NCI-H128 (cell line): ENCODE data around the gene RRP8.

Experiments used
- DNase-seq: peaks from one replicate; lab custom pipeline; 2025; ENCODE audit not compliant: unreplicated experiment; lab: John Stamatoyannopoulos, UW

RRP8 gene

GRCh38 chr11:6603287-6604080, at the start of gene RRP8, which contains the start of gene ILK:
RRP8 (minus strand) TSS chr11:6603616; CDS start chr11:6603502, 114 bp downstream.
ILK (plus strand) TSS chr11:6603774; CDS start chr11:6604272, 498 bp downstream.
- DNase-seq: peak; percentile 72

DNA sequence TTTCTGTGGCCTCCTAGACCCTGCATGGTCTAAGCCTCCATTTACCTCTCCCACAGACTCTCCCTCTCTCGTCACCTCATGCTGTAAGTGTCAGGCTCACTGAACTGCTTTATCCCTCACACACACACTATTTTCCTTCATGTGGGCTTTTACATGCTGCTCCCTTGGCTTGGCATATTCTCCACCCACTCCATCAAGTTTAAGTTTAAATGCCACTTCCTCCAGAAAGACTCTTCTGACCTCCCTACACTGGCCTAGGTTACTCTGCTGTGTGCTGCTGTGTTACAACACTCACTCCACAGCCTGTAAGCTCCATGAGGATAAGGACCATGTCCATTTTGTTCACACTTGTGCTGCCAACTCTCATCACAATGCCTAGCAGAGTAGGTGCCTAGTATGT, 49.7 kb upstream of the RRP8 start:
- DNase-seq: no peak

DNA sequence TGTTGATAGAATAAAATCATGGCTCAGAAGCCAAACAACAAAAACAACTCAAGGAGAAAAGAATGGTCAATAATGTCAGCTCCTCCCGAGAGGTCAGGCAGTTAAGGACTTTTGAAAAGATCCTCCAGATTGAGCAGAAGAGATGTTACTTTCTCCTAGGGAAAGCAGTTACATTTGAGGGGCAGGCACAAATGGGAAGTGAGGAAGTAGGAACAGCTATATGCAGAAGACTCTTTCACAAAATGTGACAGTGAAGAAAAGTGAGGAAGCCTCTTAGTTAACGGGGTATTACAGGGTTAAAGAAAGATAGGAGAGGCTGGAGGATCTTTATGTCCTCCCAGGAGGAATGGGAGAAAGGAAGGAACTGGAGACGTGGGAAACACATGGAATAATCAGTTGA, 48.8 kb upstream of the RRP8 start:
- DNase-seq: no peak

GRCh38 chr11:6650980-6651379, 47.6 kb upstream of the RRP8 start:
- no peak for DNase-seq

GRCh38 chr11:6650104-6650503, 46.7 kb upstream of the RRP8 start:
- DNase-seq: no peak

DNA sequence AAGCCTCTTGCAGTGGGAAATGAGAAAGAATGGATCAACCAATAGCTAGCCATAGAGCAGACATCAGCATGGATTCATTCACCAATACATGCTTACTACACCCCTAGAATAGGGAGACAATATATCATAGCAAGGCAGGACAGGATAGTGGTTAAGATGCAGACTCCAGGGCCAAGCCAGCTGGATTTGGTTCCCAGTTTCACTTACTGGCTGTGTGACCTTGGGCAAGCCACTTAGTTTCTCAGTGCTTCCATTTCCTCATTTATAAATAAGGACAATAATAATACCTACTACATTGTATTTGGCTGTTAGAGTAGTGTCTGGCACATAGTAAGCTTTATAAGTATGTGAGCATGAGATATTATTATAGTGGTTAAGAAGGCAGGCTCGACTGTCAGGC, 45.1 kb upstream of the RRP8 start:
- no peak for DNase-seq

GRCh38 chr11:6647836-6648235, 44.4 kb upstream of the RRP8 start:
- DNase-seq: no peak

GRCh38 chr11:6646918-6647679, 43.7 kb upstream of the RRP8 start:
- no peak for DNase-seq

- DNase-seq: no peak
Observed at GRCh38 chr11:6646576-6646917, 43.1 kb upstream of the RRP8 start.

DNA sequence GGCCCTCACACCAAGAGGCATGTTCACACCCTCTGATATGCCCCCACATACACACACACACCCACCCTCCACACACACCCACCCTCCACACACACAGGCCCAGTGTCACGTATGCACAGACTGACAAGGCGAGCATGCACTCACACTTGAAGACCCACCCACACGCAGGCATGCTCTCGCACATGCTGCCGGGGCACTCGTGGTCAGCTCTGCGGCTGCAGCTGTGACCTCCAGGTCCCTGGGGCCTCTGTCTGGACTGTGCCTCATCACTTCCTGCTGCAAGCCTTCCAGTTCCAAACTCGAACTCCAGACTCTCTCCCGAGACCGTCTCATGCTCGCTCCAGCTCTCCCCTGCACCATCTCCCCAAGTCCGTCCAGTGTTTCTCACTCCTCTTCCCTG, 42.7 kb upstream of the RRP8 start:
- no peak for DNase-seq

- no peak for DNase-seq
Observed at GRCh38 chr11:6642957-6643356, 39.5 kb upstream of the RRP8 start.

DNA sequence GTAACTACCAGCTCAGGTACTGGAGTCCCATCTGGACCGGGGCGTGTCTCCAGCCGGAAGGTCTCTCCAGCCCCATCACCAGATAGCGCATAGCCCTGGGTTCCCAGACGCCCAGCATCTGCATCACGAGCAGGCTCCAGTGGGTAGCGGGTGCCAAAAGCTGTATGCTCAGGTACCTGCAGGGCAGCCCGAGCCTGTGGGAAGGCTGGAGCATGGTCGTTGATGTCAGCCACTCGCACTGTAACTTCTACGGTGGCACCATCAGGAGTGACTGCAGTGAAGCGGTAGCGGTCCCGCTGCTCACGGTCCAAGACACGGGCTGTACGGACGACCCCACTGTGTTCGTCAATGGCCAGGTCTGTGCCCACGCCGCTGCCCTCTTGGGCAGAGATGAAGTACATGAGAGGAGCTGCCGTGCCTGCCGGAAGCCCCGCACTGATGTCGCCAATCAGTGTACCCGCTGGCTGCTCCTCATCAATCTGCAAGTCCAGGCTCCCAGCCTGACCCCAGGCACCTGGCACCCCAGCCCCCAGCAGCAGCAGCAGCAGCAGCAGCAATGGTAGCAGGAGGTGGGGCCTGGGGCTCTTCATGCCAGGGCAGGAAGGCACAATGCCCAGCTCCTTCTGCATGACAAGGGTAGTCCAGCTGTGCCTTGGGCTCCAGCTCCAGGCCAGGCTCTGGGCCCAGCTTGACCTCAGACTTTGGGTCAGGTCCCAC, 37.7 kb upstream of the RRP8 start:
- DNase-seq: no peak

GRCh38 chr11:6640036-6640984, 36.9 kb upstream of the RRP8 start:
- DNase-seq: no peak

DNA sequence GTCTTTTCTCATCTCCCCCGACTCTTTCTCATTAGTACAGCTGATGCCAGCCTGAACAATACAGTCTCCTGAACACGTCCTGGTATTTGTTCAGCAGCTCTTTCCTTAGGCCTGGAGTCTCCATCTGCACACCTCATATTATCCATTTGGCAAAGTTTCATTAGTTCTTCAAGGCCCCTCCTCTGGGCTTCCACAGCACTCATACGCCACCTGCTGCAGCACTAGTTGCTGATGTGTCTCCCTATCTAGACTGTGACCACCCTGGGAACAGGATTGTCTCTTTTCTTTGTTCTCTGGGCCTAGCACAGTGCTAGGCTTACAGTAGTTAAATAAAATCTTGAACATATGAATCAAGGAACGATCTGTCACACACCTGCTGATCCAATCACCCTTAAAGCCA, 35.0 kb upstream of the RRP8 start:
- DNase-seq: no peak

- DNase-seq: no peak
Observed at GRCh38 chr11:6637871-6638270, 34.5 kb upstream of the RRP8 start.

DNA sequence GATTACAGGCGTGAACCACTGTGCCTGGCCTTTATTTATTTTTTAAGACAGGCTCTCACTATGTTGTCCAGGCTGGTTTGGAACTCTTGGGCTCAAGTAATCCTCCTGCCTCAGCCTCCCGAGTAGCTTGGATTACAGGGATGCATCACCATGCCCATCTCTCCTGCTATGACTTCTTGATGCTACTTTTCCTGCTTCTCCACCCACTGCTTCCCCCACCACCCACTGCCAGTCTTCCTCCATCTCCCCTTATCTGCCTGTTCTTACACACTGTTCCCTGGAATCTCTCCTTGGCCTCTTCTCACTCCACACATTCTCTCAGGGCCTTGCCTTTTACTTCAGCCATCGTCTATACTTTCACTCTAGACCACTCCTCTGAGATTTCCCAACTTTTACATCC, 33.1 kb upstream of the RRP8 start:
- no peak for DNase-seq

GRCh38 chr11:6635082-6635932, 31.9 kb upstream of the RRP8 start:
- no peak for DNase-seq

DNA sequence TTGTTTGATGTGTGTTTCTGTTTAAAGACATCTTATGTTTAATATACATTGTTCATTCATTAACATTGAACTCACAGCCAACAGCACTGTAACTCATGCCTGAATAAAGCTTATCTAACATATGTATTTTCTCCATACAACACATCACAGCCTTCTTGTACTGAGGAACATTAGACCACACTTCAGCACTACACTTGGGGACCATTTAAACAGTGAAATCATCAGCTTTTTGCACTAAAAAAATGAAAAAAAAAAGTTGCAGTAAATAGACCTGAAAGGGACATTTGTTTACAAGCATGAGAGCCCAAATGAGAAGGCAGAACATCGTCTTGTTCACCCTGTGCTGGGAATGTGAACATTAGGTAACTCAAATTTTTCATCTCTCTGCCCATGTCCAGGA, 31.1 kb upstream of the RRP8 start:
- DNase-seq: no peak

GRCh38 chr11:6633422-6634408, 30.3 kb upstream of the RRP8 start:
- DNase-seq: no peak
